Measurements from ENCODE around the gene NIN.
"Not testable (repeated sequence)": the region's sequence is repeated elsewhere in the genome, so short reads cannot be mapped to it uniquely, and the experiment has no call there.

DNA sequence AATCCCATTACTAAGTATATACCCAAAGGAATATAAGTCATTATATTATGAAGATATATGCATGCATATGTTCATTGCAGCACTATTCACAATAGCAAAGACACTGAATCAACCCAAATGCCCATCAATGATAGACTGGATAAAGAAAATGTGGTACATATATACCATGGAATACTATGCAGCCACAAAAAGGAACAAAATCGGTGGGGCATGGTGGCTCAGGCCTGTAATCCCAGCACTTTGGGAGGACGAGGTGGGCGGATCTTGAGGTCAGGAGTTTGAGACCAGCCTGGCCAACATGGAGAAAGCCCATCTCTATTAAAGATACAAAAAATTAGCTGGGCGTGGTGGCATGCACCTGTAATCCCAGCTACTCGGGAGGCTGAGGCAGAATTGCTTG lies 15.4 kb downstream of the NIN start:
- TF ChIP-seq, protein P1, sequence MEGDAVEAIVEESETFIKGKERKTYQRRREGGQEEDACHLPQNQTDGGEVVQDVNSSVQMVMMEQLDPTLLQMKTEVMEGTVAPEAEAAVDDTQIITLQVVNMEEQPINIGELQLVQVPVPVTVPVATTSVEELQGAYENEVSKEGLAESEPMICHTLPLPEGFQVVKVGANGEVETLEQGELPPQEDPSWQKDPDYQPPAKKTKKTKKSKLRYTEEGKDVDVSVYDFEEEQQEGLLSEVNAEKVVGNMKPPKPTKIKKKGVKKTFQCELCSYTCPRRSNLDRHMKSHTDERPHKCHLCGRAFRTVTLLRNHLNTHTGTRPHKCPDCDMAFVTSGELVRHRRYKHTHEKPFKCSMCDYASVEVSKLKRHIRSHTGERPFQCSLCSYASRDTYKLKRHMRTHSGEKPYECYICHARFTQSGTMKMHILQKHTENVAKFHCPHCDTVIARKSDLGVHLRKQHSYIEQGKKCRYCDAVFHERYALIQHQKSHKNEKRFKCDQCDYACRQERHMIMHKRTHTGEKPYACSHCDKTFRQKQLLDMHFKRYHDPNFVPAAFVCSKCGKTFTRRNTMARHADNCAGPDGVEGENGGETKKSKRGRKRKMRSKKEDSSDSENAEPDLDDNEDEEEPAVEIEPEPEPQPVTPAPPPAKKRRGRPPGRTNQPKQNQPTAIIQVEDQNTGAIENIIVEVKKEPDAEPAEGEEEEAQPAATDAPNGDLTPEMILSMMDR (conservative IDR thresholded peaks at IDR 0.05; ENCODE audit: low read depth, low read length): not testable (repeated sequence)
- not testable (repeated sequence) for TF ChIP-seq POLR2A (IDR thresholded peaks at IDR 0.05; ENCODE audit: low read depth, low read length); RFX5 (IDR thresholded peaks at IDR 0.05; ENCODE audit: low read depth, low read length); CEBPB (IDR thresholded peaks at IDR 0.05; ENCODE audit: low read depth, low read length); BHLHE40 (IDR thresholded peaks at IDR 0.05; ENCODE audit: low read depth, low read length); SMC3 (IDR thresholded peaks at IDR 0.05; ENCODE audit: low read depth, low read length); RAD21 (IDR thresholded peaks at IDR 0.05; ENCODE audit: low read length); RCOR1 (IDR thresholded peaks at IDR 0.05; ENCODE audit: insufficient replicate concordance, low read length)
- TF ChIP-seq, protein P2, sequence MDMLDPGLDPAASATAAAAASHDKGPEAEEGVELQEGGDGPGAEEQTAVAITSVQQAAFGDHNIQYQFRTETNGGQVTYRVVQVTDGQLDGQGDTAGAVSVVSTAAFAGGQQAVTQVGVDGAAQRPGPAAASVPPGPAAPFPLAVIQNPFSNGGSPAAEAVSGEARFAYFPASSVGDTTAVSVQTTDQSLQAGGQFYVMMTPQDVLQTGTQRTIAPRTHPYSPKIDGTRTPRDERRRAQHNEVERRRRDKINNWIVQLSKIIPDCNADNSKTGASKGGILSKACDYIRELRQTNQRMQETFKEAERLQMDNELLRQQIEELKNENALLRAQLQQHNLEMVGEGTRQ (IDR thresholded peaks at IDR 0.05; ENCODE audit: low read depth, low read length): not testable (repeated sequence)
- TF ChIP-seq, protein P3, sequence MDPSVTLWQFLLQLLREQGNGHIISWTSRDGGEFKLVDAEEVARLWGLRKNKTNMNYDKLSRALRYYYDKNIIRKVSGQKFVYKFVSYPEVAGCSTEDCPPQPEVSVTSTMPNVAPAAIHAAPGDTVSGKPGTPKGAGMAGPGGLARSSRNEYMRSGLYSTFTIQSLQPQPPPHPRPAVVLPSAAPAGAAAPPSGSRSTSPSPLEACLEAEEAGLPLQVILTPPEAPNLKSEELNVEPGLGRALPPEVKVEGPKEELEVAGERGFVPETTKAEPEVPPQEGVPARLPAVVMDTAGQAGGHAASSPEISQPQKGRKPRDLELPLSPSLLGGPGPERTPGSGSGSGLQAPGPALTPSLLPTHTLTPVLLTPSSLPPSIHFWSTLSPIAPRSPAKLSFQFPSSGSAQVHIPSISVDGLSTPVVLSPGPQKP (IDR thresholded peaks at IDR 0.05; ENCODE audit: borderline replicate concordance, low read depth, low read length): not testable (repeated sequence)
